Endothelial cell of umbilical vein (primary cell): ENCODE measurements around the gene AKAP6.

ENCODE experiments used
- CTCF ChIP-seq, 2 donors: IDR thresholded peaks; 1 replicate in 1 of 2; 2 replicates in 1 of 2; pipeline ENCODE4 v1.5.1; 2011; ENCODE audit warnings: low read length in 2 of 2, mild to moderate bottlenecking in 2 of 2, moderate library complexity in 2 of 2, control low read depth in 1 of 2, inconsistent platforms in 1 of 2, low read depth in 1 of 2; ENCODE audit not compliant: insufficient read depth in 1 of 2; ENCODE audit errors: extremely low read depth in 1 of 2
- EZH2 ChIP-seq: IDR thresholded peaks from 2 replicates; pipeline ENCODE4 v1.6.1; 2012; ENCODE audit warnings: borderline replicate concordance, low read depth, mild to moderate bottlenecking, moderate library complexity, low read length, inconsistent platforms; ENCODE audit not compliant: severe bottlenecking
- FOS ChIP-seq: IDR thresholded peaks from 2 replicates; pipeline ENCODE4 v1.6.1; 2011; ENCODE audit warnings: mild to moderate bottlenecking, low read length, moderate library complexity, borderline replicate concordance; ENCODE audit not compliant: insufficient read depth
- JUN ChIP-seq: IDR thresholded peaks from 2 replicates; pipeline ENCODE4 v1.6.1; 2011; ENCODE audit warnings: borderline replicate concordance, low read depth; ENCODE audit not compliant: insufficient read length, insufficient read depth
- MAX ChIP-seq: IDR thresholded peaks from 2 replicates; pipeline ENCODE4 v1.6.1; 2011; ENCODE audit not compliant: insufficient read depth, insufficient read length
- POLR2A ChIP-seq: IDR thresholded peaks from 2 replicates; pipeline ENCODE4 v1.6.1; 2012; ENCODE audit warnings: low read depth, mild to moderate bottlenecking, control low read depth, low read length
- POLR2AphosphoS5 ChIP-seq: IDR thresholded peaks from 2 replicates; pipeline ENCODE4 v1.6.1; 2012; ENCODE audit warnings: low read depth, mild to moderate bottlenecking, control low read depth, low read length, moderate library complexity; ENCODE audit not compliant: insufficient read depth

- TF ChIP-seq EZH2 (no peak), POLR2AphosphoS5 (no peak), CTCF (IDR thresholded peaks at IDR 0.05; ENCODE audit: extremely low read depth in 1 of 2, insufficient read depth in 1 of 2, low read depth in 1 of 2, low read length in 2 of 2) (no peak), POLR2A (no peak), MAX (no peak), JUN (no peak), FOS (no peak)
Observed at GRCh38 chr14:32546246-32546645, 217.1 kb downstream of the AKAP6 start.
